ENCODE results near the gene TMEM107.

The TMEM107 gene

GRCh38 chr17:8166731-8167130 is 9.4 kb downstream of the TMEM107 start:
- Histone ChIP-seq H3K27me3 (ENCODE audit: insufficient read depth, low read length) (no peaks in the 10 kb centered on the region), H3K9me3 (ENCODE audit: insufficient read depth, low read depth, low read length) (no peaks in the 10 kb centered on the region), H3K4me3 (ENCODE audit: low read length) (no peak overlapping the region), H3K4me1 (ENCODE audit: insufficient read depth, low read length) (peaks cover 13% of the 10 kb centered on the region), H3K27ac (ENCODE audit: low read depth, low read length) (no peak overlapping the region), H3K9ac (ENCODE audit: low read depth, low read length) (no peak overlapping the region), H3K36me3 (ENCODE audit: insufficient read depth, low read length) (no peaks in the 10 kb centered on the region)
- WGBS, result 89% methylated on average over 4 of the region's 6 CpGs

GRCh38 chr17:8164815-8165131 is 11.4 kb downstream of the TMEM107 start:
- Histone ChIP-seq H3K27me3 (ENCODE audit: insufficient read depth, low read length) (no peaks in the 10 kb centered on the region), H3K9ac (ENCODE audit: low read depth, low read length) (no peak overlapping the region), H3K9me3 (ENCODE audit: insufficient read depth, low read depth, low read length) (no peaks in the 10 kb centered on the region), H3K27ac (ENCODE audit: low read depth, low read length) (no peak overlapping the region), H3K36me3 (ENCODE audit: insufficient read depth, low read length) (peaks cover 14% of the 10 kb centered on the region), H3K4me3 (ENCODE audit: low read length) (no peak overlapping the region), H3K4me1 (ENCODE audit: insufficient read depth, low read length) (peaks cover 17% of the 10 kb centered on the region)
- WGBS, result 80% methylated on average over 6 of the region's 6 CpGs

- Histone ChIP-seq H3K4me3 (ENCODE audit: low read length) (peak overlapping the region; percentile 54), H3K9me3 (ENCODE audit: insufficient read depth, low read depth, low read length) (no peaks in the 10 kb centered on the region), H3K9ac (ENCODE audit: low read depth, low read length) (peak overlapping the region; percentile 81), H3K4me1 (ENCODE audit: insufficient read depth, low read length) (peaks cover 17% of the 10 kb centered on the region), H3K27me3 (ENCODE audit: insufficient read depth, low read length) (no peaks in the 10 kb centered on the region), H3K27ac (ENCODE audit: low read depth, low read length) (peak overlapping the region; percentile 91), H3K36me3 (ENCODE audit: insufficient read depth, low read length) (peaks cover 19% of the 10 kb centered on the region)
- 19% methylated on average over 13 of the region's 13 CpGs for WGBS
These were observed 12.0 kb downstream of the TMEM107 start for GRCh38 chr17:8163978-8164814.

- WGBS, result 1% methylated on average over 55 of the region's 55 CpGs
- Histone ChIP-seq H3K4me3 (ENCODE audit: low read length) (peak overlapping the region; percentile 93), H3K9ac (ENCODE audit: low read depth, low read length) (peak overlapping the region; percentile 81), H3K9me3 (ENCODE audit: insufficient read depth, low read depth, low read length) (no peaks in the 10 kb centered on the region), H3K27me3 (ENCODE audit: insufficient read depth, low read length) (no peaks in the 10 kb centered on the region), H3K27ac (ENCODE audit: low read depth, low read length) (peak overlapping the region; percentile 91), H3K4me1 (ENCODE audit: insufficient read depth, low read length) (peaks cover 17% of the 10 kb centered on the region), H3K36me3 (ENCODE audit: insufficient read depth, low read length) (peaks cover 19% of the 10 kb centered on the region)
These were observed 12.9 kb downstream of the TMEM107 start for GRCh38 chr17:8162997-8163977.

- peak within 1 kb of the TSS; percentile 83 for H3K9ac ChIP-seq (ENCODE audit: low read depth, low read length)
- peaks cover 19% of the 10 kb centered on the region for H3K36me3 ChIP-seq (ENCODE audit: insufficient read depth, low read length)
- H3K27ac ChIP-seq (ENCODE audit: low read depth, low read length), result peak within 1 kb of the TSS; percentile 91
- peaks cover 17% of the 10 kb centered on the region for H3K4me1 ChIP-seq (ENCODE audit: insufficient read depth, low read length)
- H3K4me3 ChIP-seq (ENCODE audit: low read length), result peak within 1 kb of the TSS; percentile 93
- H3K27me3 ChIP-seq (ENCODE audit: insufficient read depth, low read length), result no peaks in the 10 kb centered on the region
- no peaks in the 10 kb centered on the region for H3K9me3 ChIP-seq (ENCODE audit: insufficient read depth, low read depth, low read length)
- WGBS, result under 1% methylated on average over 75 of the region's 75 CpGs
These were observed 13.8 kb downstream of the TMEM107 start, which contains the start of gene VAMP2 for GRCh38 chr17:8162233-8162996. VAMP2 (minus strand) TSS chr17:8162948; CDS start chr17:8162879, 69 bp downstream.

GRCh38 chr17:8161289-8162232 is 14.6 kb downstream of the TMEM107 start:
- H3K4me3 ChIP-seq (ENCODE audit: low read length), result peak overlapping the region; percentile 93
- peaks cover 19% of the 10 kb centered on the region for H3K36me3 ChIP-seq (ENCODE audit: insufficient read depth, low read length)
- no peak overlapping the region for H3K27ac ChIP-seq (ENCODE audit: low read depth, low read length)
- no peaks in the 10 kb centered on the region for H3K27me3 ChIP-seq (ENCODE audit: insufficient read depth, low read length)
- peak overlapping the region; percentile 83 for H3K9ac ChIP-seq (ENCODE audit: low read depth, low read length)
- H3K9me3 ChIP-seq (ENCODE audit: insufficient read depth, low read depth, low read length), result no peaks in the 10 kb centered on the region
- WGBS, result 87% methylated on average over 18 of the region's 19 CpGs
- H3K4me1 ChIP-seq (ENCODE audit: insufficient read depth, low read length), result peaks cover 17% of the 10 kb centered on the region

- Histone ChIP-seq H3K27me3 (ENCODE audit: insufficient read depth, low read length) (no peaks in the 10 kb centered on the region), H3K9me3 (ENCODE audit: insufficient read depth, low read depth, low read length) (no peaks in the 10 kb centered on the region), H3K27ac (ENCODE audit: low read depth, low read length) (no peak overlapping the region), H3K4me3 (ENCODE audit: low read length) (no peak overlapping the region), H3K9ac (ENCODE audit: low read depth, low read length) (no peak overlapping the region), H3K36me3 (ENCODE audit: insufficient read depth, low read length) (peaks cover 19% of the 10 kb centered on the region), H3K4me1 (ENCODE audit: insufficient read depth, low read length) (peaks cover 18% of the 10 kb centered on the region)
- WGBS, result 84% methylated on average over 5 of the region's 5 CpGs
These were observed 15.4 kb downstream of the TMEM107 start for GRCh38 chr17:8160741-8161221.

- Histone ChIP-seq H3K9me3 (ENCODE audit: insufficient read depth, low read depth, low read length) (no peaks in the 10 kb centered on the region), H3K27me3 (ENCODE audit: insufficient read depth, low read length) (no peaks in the 10 kb centered on the region), H3K36me3 (ENCODE audit: insufficient read depth, low read length) (peaks cover 19% of the 10 kb centered on the region), H3K4me3 (ENCODE audit: low read length) (no peak overlapping the region), H3K27ac (ENCODE audit: low read depth, low read length) (no peak overlapping the region), H3K9ac (ENCODE audit: low read depth, low read length) (no peak overlapping the region), H3K4me1 (ENCODE audit: insufficient read depth, low read length) (peaks cover 24% of the 10 kb centered on the region)
- 77% methylated on average over 4 of the region's 4 CpGs for WGBS
These were observed 16.0 kb downstream of the TMEM107 start for GRCh38 chr17:8160224-8160577.

GRCh38 chr17:8159459-8160223 is 16.5 kb downstream of the TMEM107 start:
- H3K9ac ChIP-seq (ENCODE audit: low read depth, low read length), result no peak overlapping the region
- H3K4me1 ChIP-seq (ENCODE audit: insufficient read depth, low read length), result peaks cover 27% of the 10 kb centered on the region
- no peaks in the 10 kb centered on the region for H3K27me3 ChIP-seq (ENCODE audit: insufficient read depth, low read length)
- no peaks in the 10 kb centered on the region for H3K9me3 ChIP-seq (ENCODE audit: insufficient read depth, low read depth, low read length)
- H3K36me3 ChIP-seq (ENCODE audit: insufficient read depth, low read length), result peaks cover 19% of the 10 kb centered on the region
- H3K4me3 ChIP-seq (ENCODE audit: low read length), result no peak overlapping the region
- WGBS, result 81% methylated on average over 3 of the region's 4 CpGs
- no peak overlapping the region for H3K27ac ChIP-seq (ENCODE audit: low read depth, low read length)

Data from HUES64 (cell line).